DOHH2 (cell line): Measurements from ENCODE around the gene SGSH.

ENCODE experiments used
- H3F3A ChIP-seq: fragments of 200-600 bp; sonication (generic), shearing (Covaris generic); 2 replicates; pipeline ENCODE4 v1.6.0; 2016; ENCODE audit warnings: antibody characterized with exemption, mild to moderate bottlenecking; ENCODE audit not compliant: control insufficient read depth, insufficient read depth
- H3K27ac ChIP-seq: fragments of 200-600 bp; sonication (generic); 2 replicates; pipeline ENCODE4 v1.5.1; 2014; ENCODE audit warnings: low read depth, mild to moderate bottlenecking, low read length, moderate library complexity
- H3K27me3 ChIP-seq: fragments of 200-600 bp; sonication (generic); 2 replicates; pipeline ENCODE4 v1.6.1; 2014; ENCODE audit warnings: mild to moderate bottlenecking, low read length, mixed read lengths; ENCODE audit not compliant: control insufficient read depth
- H3K36me3 ChIP-seq: fragments of 200-600 bp; sonication (generic); 2 replicates; pipeline ENCODE4 v1.6.1; 2014; ENCODE audit warnings: mild to moderate bottlenecking, low read length, moderate library complexity, mixed read lengths; ENCODE audit not compliant: control insufficient read depth
- H3K4me1 ChIP-seq: fragments of 200-600 bp; sonication (generic); 2 replicates; pipeline ENCODE4 v1.6.1; 2014; ENCODE audit warnings: mild to moderate bottlenecking, low read length, mixed read lengths; ENCODE audit not compliant: control insufficient read depth
- H3K4me2 ChIP-seq: fragments of 200-600 bp; sonication (generic); 2 replicates; pipeline ENCODE4 v1.6.0; 2014; ENCODE audit warnings: mild to moderate bottlenecking, low read length, moderate library complexity
- H3K4me3 ChIP-seq: fragments of 200-600 bp; sonication (generic); 2 replicates; pipeline ENCODE4 v1.5.1; 2014; ENCODE audit warnings: mild to moderate bottlenecking, low read length, mixed read lengths
- H3K79me2 ChIP-seq: fragments of 200-600 bp; sonication (generic); 2 replicates; pipeline ENCODE4 v1.6.1; 2014; ENCODE audit warnings: mild to moderate bottlenecking, low read length, mixed read lengths; ENCODE audit not compliant: control insufficient read depth
- H3K9me2 ChIP-seq: fragments of 200-600 bp; sonication (generic); replicated peaks from 2 replicates; pipeline ENCODE4 v1.6.1; 2014; ENCODE audit warnings: mild to moderate bottlenecking, low read length, mixed read lengths; ENCODE audit not compliant: control insufficient read depth
- H3K9me3 ChIP-seq: fragments of 200-600 bp; sonication (generic); 2 replicates; pipeline ENCODE4 v1.6.1; 2014; ENCODE audit warnings: antibody characterized with exemption, low read length, mixed read lengths; ENCODE audit not compliant: control insufficient read depth, insufficient read depth
- H4K20me1 ChIP-seq: fragments of 200-600 bp; sonication (generic); 2 replicates; pipeline ENCODE4 v1.6.0; 2014; ENCODE audit warnings: low read depth, mild to moderate bottlenecking, antibody characterized with exemption, low read length, moderate library complexity; ENCODE audit not compliant: control insufficient read depth, insufficient read depth
- EZH2phosphoT487 ChIP-seq: fragments of 200-600 bp; sonication (generic); IDR thresholded peaks from 2 replicates; pipeline ENCODE4 v1.6.1; 2017; ENCODE audit warnings: borderline replicate concordance, mild to moderate bottlenecking, antibody characterized with exemption, low read length, moderate library complexity, mixed read lengths
- TF ChIP-seq, protein P1 (sequence below): fragments of 200-600 bp; sonication (generic); IDR thresholded peaks from one replicate; pipeline ENCODE4 v1.5.1; 2014; ENCODE audit warnings: antibody characterized with exemption, mild to moderate bottlenecking, low read depth, low read length; ENCODE audit not compliant: poor library complexity, severe bottlenecking

The SGSH gene

DNA sequence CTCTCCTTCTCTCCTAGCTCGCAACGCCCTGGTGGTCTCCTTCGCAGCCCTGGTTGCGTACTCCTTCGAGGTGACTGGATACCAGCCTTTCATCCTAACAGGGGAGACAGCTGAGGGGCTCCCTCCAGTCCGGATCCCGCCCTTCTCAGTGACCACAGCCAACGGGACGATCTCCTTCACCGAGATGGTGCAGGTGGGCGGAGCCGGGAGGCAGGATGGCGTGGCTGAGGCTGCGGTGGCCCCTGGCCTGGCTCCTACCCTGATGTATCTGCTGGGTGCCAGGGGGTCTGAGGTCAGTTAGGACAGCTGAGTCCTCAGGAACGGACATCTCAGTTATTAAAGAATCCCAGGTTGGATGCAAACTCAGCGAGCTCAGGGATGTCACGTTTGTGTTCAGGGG is 16.8 kb upstream of the SGSH start:
- TF ChIP-seq EZH2phosphoT487, result no peak
- TF ChIP-seq, protein P1, sequence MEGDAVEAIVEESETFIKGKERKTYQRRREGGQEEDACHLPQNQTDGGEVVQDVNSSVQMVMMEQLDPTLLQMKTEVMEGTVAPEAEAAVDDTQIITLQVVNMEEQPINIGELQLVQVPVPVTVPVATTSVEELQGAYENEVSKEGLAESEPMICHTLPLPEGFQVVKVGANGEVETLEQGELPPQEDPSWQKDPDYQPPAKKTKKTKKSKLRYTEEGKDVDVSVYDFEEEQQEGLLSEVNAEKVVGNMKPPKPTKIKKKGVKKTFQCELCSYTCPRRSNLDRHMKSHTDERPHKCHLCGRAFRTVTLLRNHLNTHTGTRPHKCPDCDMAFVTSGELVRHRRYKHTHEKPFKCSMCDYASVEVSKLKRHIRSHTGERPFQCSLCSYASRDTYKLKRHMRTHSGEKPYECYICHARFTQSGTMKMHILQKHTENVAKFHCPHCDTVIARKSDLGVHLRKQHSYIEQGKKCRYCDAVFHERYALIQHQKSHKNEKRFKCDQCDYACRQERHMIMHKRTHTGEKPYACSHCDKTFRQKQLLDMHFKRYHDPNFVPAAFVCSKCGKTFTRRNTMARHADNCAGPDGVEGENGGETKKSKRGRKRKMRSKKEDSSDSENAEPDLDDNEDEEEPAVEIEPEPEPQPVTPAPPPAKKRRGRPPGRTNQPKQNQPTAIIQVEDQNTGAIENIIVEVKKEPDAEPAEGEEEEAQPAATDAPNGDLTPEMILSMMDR, result no peak
- Histone ChIP-seq H4K20me1 (no peaks in the 10 kb centered on the region), H3K27me3 (no peaks in the 10 kb centered on the region), H3K36me3 (no peaks in the 10 kb centered on the region), H3K79me2 (no peaks in the 10 kb centered on the region), H3F3A (no peaks in the 10 kb centered on the region), H3K27ac (no peak overlapping the region), H3K9me3 (peaks cover 15% of the 10 kb centered on the region), H3K4me3 (no peak overlapping the region), H3K4me1 (no peaks in the 10 kb centered on the region), H3K4me2 (no peak overlapping the region), H3K9me2 (no peaks in the 10 kb centered on the region)

DNA sequence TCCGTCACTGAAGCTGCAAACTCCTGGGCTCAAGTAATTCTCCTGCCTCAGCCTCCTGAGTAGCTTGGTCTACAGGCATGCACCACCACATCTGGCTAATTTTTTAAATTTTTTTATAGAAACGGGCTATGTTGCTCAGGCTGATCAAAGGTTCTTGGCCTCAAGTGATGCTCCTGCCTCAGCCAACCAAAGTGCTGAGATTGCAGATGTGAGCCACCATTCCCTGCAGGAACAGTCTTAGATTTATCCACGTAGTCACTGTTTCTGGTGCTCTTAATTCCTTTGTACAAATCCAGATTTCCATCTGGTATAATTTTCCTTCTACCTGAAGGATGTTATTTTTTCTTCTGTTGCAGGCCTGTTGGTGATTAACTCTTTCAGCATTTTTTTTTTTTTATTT is 13.1 kb upstream of the SGSH start:
- H3K36me3 ChIP-seq, result no peaks in the 10 kb centered on the region
- no peaks in the 10 kb centered on the region for H3F3A ChIP-seq
- H3K27me3 ChIP-seq, result no peaks in the 10 kb centered on the region
- H3K4me1 ChIP-seq, result no peaks in the 10 kb centered on the region
- TF ChIP-seq, protein P1, result no peak
- no peak for TF ChIP-seq EZH2phosphoT487
- peaks cover 15% of the 10 kb centered on the region for H3K9me3 ChIP-seq
- H3K4me3 ChIP-seq, result no peak overlapping the region
- H3K9me2 ChIP-seq, result no peaks in the 10 kb centered on the region
- H3K27ac ChIP-seq, result no peak overlapping the region
- no peaks in the 10 kb centered on the region for H3K79me2 ChIP-seq
- H3K4me2 ChIP-seq, result no peak overlapping the region
- no peaks in the 10 kb centered on the region for H4K20me1 ChIP-seq

DNA sequence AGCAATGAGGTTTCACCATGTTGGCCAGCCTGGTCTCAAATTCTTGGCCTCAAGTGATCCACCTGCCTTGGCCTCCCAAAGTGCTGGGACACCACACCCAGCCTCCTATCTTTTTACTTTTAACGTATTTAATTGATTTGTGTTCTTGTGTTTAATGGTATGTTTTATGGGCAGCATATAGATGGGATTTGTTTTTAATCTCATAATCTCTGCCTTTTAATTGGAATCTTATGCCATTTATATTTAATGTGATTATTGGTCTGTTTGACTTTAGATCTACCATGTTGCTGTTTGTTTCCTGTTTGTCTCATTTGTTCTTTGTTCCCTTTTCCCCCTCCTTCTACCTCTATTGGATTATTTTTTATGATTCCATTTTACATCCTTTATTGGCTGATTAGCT is 12.3 kb upstream of the SGSH start:
- Histone ChIP-seq H3K27ac (no peak overlapping the region), H3K79me2 (no peaks in the 10 kb centered on the region), H3K36me3 (no peaks in the 10 kb centered on the region), H3K9me2 (no peaks in the 10 kb centered on the region), H3F3A (no peaks in the 10 kb centered on the region), H3K4me3 (no peak overlapping the region), H3K4me1 (no peaks in the 10 kb centered on the region), H3K27me3 (no peaks in the 10 kb centered on the region), H3K9me3 (peaks cover 15% of the 10 kb centered on the region), H3K4me2 (no peak overlapping the region), H4K20me1 (no peaks in the 10 kb centered on the region)
- TF ChIP-seq, protein P1, result no peak
- no peak for TF ChIP-seq EZH2phosphoT487

DNA sequence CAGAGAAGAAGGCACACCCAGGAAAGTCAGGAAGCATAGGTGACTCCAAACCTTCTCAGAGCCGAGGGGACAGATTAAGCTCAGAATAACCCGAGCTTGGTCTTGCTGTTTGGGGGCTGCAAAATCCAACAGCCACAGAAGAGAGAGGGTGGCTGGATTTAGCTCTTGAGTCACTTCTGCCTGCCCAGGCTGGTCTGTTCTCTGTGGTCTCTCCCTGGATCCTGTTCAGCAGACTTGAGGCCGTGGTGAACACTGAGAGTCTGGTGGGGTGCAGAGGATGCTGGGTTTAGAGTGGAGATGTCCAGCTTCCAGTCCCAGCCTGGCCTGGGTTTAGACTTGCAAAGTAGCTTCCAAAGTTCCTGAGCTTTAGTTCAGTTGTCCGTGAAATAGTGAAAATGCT is 8.9 kb upstream of the SGSH start:
- no peak overlapping the region for H3K4me2 ChIP-seq
- TF ChIP-seq EZH2phosphoT487, result no peak
- TF ChIP-seq, protein P1, result no peak
- no peak overlapping the region for H3K4me3 ChIP-seq
- no peaks in the 10 kb centered on the region for H3K9me2 ChIP-seq
- no peaks in the 10 kb centered on the region for H3F3A ChIP-seq
- no peaks in the 10 kb centered on the region for H3K4me1 ChIP-seq
- H3K27ac ChIP-seq, result no peak overlapping the region
- no peaks in the 10 kb centered on the region for H3K79me2 ChIP-seq
- H3K27me3 ChIP-seq, result no peaks in the 10 kb centered on the region
- 0 out of 2 replicates have a peak, but pooled peaks cover 4% of the 10 kb centered on the region for H4K20me1 ChIP-seq
- peaks cover 10% of the 10 kb centered on the region for H3K9me3 ChIP-seq
- H3K36me3 ChIP-seq, result no peaks in the 10 kb centered on the region
